H1 (cell line): ENCODE data around the gene CEACAM6. TPM values are rescaled to one million over a fixed set of nuclear protein-coding genes. Genes with fewer than 3 reads are reported as not detected.

Source experiments
- CTCF ChIA-PET: fragments of 300-600 bp; sonication (Branson Sonifier 250); formaldehyde crosslinking; loops from one replicate; lab custom pipeline; 2021; ENCODE audit not compliant: partially characterized antibody; lab: Charles Lee
- POLR2A ChIA-PET: fragments of 300-600 bp; sonication (Branson Sonifier 250); formaldehyde crosslinking; loops from one replicate; lab custom pipeline; 2021; ENCODE audit warnings: inconsistent platforms; ENCODE audit not compliant: partially characterized antibody; lab: Charles Lee
- DNase-seq, 2 experiments: peaks; one replicate each; pipeline versions ENCODE4 v3.0.0 to v3.0.0-alpha.2; 2010 to 2022; ENCODE audit warnings: low spot score in 2 of 2, low read depth in 1 of 2, mixed read lengths in 1 of 2
- FAIRE-seq: peaks from 2 replicates; lab custom pipeline; 2011; peaks lifted over from hg19 to GRCh38; lab: Jason Lieb, UNC
- H2AFZ ChIP-seq: 2 replicates; pipeline ENCODE4 v1.8.1; 2012; ENCODE audit warnings: low read length, inconsistent platforms
- H2AK5ac ChIP-seq: 2 replicates; pipeline ENCODE4 v1.6.1; 2013; ENCODE audit warnings: low read depth, low read length
- H2BK120ac ChIP-seq: replicated peaks from 2 replicates; pipeline ENCODE3; 2013; ENCODE audit warnings: low read depth, low read length, inconsistent platforms
- H2BK12ac ChIP-seq: 2 replicates; pipeline ENCODE4 v1.6.1; 2013; ENCODE audit warnings: low read depth, low read length
- H2BK15ac ChIP-seq: 2 replicates; pipeline ENCODE4 v1.6.1; 2013; ENCODE audit warnings: low read length
- H2BK20ac ChIP-seq: 2 replicates; pipeline ENCODE4 v1.6.1; 2013; ENCODE audit warnings: low read length
- H2BK5ac ChIP-seq: 2 replicates; pipeline ENCODE4 v1.6.1; 2013; ENCODE audit warnings: low read depth, low read length
- H3K14ac ChIP-seq: 2 replicates; pipeline ENCODE4 v1.6.1; 2013; ENCODE audit warnings: inconsistent platforms; ENCODE audit not compliant: insufficient read length
- H3K18ac ChIP-seq: 2 replicates; pipeline ENCODE4 v1.6.1; 2013; ENCODE audit warnings: low read length; ENCODE audit errors: extremely low read depth
- H3K23ac ChIP-seq: 2 replicates; pipeline ENCODE4 v1.6.1; 2013; ENCODE audit warnings: inconsistent platforms; ENCODE audit not compliant: insufficient read length
- H3K23me2 ChIP-seq: 2 replicates; pipeline ENCODE4 v1.6.1; 2013; ENCODE audit warnings: low read depth, low read length
- H3K27ac ChIP-seq: 2 replicates; pipeline ENCODE4 v1.6.1; 2011; ENCODE audit warnings: low read depth, low read length, inconsistent platforms
- H3K27me3 ChIP-seq, 4 experiments: replicated peaks in 1 of 4; 1 replicate in 1 of 4; 2 replicates in 3 of 4; pipeline versions ENCODE4 v1.6.1 to v1.8.1; 2011 to 2013; ENCODE audit warnings: low read length in 3 of 4, mild to moderate bottlenecking in 3 of 4, inconsistent platforms in 2 of 4, mixed read lengths in 2 of 4, moderate library complexity in 1 of 4; ENCODE audit not compliant: control insufficient read depth in 3 of 4, insufficient read depth in 3 of 4; ENCODE audit errors: extremely low read depth in 1 of 4
- H3K36me3 ChIP-seq, 4 experiments: 2 replicates each; pipeline versions ENCODE4 v1.6.1 to v1.8.1; 2011 to 2013; ENCODE audit warnings: mild to moderate bottlenecking in 4 of 4, low read length in 3 of 4, moderate library complexity in 2 of 4, control low read depth in 1 of 4, inconsistent platforms in 1 of 4; ENCODE audit not compliant: insufficient read depth in 4 of 4, control insufficient read depth in 2 of 4
- H3K4ac ChIP-seq: replicated peaks from 2 replicates; pipeline ENCODE3; 2013; ENCODE audit warnings: low read length, low read depth, mixed read lengths, inconsistent platforms; ENCODE audit not compliant: insufficient read length
- H3K4me1 ChIP-seq, 4 experiments: replicated peaks in 1 of 4; 1 replicate in 1 of 4; 2 replicates in 3 of 4; pipeline versions ENCODE4 v1.6.1 to v1.8.1; 2011 to 2013; ENCODE audit warnings: low read length in 3 of 4, inconsistent platforms in 2 of 4, mixed read lengths in 1 of 4; ENCODE audit not compliant: insufficient read depth in 4 of 4, control insufficient read depth in 3 of 4
- H3K4me2 ChIP-seq, 2 experiments: 2 replicates each; pipeline versions ENCODE4 v1.6.1 to v1.8.1; 2011 to 2013; ENCODE audit warnings: low read depth in 2 of 2, low read length in 2 of 2, control low read depth in 1 of 2, inconsistent platforms in 1 of 2, mild to moderate bottlenecking in 1 of 2; ENCODE audit not compliant: insufficient read depth in 1 of 2
- H3K4me3 ChIP-seq, 4 experiments: fragments of 200-600, 300-600 bp in 1 of 4; sonication (generic), shearing (Covaris generic), sonication (Bioruptor Twin) in 1 of 4; 2 replicates each; pipeline versions ENCODE4 v1.5.1 to v1.8.1; 2011 to 2016; ENCODE audit warnings: low read length in 4 of 4, low read depth in 3 of 4, control low read depth in 2 of 4, inconsistent platforms in 2 of 4, mild to moderate bottlenecking in 2 of 4, mixed read lengths in 1 of 4, moderate library complexity in 1 of 4; ENCODE audit not compliant: insufficient read depth in 2 of 4; ENCODE audit errors: extremely low read depth in 1 of 4
- H3K56ac ChIP-seq: replicated peaks from 2 replicates; pipeline ENCODE3; 2013; ENCODE audit warnings: low read depth, mild to moderate bottlenecking, mixed read lengths, low read length, inconsistent platforms; ENCODE audit not compliant: insufficient read length
- H3K79me1 ChIP-seq: 2 replicates; pipeline ENCODE4 v1.6.1; 2013; ENCODE audit warnings: low read depth, low read length, control low read depth
- H3K79me2 ChIP-seq, 2 experiments: 2 replicates each; pipeline versions ENCODE4 v1.6.1 to v1.8.1; 2012 to 2013; ENCODE audit warnings: low read length in 2 of 2, mild to moderate bottlenecking in 2 of 2, inconsistent platforms in 1 of 2; ENCODE audit not compliant: insufficient read depth in 2 of 2, control insufficient read depth in 1 of 2
- H3K9ac ChIP-seq, 4 experiments: replicated peaks in 1 of 4; 1 replicate in 1 of 4; 2 replicates in 3 of 4; pipeline versions ENCODE4 v1.6.1 to v1.8.1; 2011 to 2013; ENCODE audit warnings: low read depth in 3 of 4, low read length in 3 of 4, control low read depth in 2 of 4, mild to moderate bottlenecking in 2 of 4, moderate library complexity in 2 of 4, inconsistent platforms in 1 of 4; ENCODE audit errors: extremely low read depth in 1 of 4
- H3K9me3 ChIP-seq, 2 experiments: 2 replicates each; pipeline versions ENCODE4 v1.6.1 to v1.8.1; 2012 to 2013; ENCODE audit warnings: mild to moderate bottlenecking in 2 of 2, moderate library complexity in 2 of 2, control low read depth in 1 of 2, inconsistent platforms in 1 of 2, low read depth in 1 of 2, low read length in 1 of 2, mixed read lengths in 1 of 2; ENCODE audit not compliant: insufficient read depth in 2 of 2
- H4K20me1 ChIP-seq, 2 experiments: replicated peaks in 1 of 2; 2 replicates each; pipeline versions ENCODE3 to v1.8.1; 2011 to 2013; ENCODE audit warnings: inconsistent platforms in 2 of 2, low read length in 2 of 2, mild to moderate bottlenecking in 1 of 2; ENCODE audit not compliant: insufficient read depth in 2 of 2, control insufficient read depth in 1 of 2
- H4K5ac ChIP-seq: 2 replicates; pipeline ENCODE4 v1.6.1; 2013; ENCODE audit warnings: low read length, low read depth, mixed read lengths, inconsistent platforms; ENCODE audit not compliant: insufficient read length
- H4K8ac ChIP-seq: 2 replicates; pipeline ENCODE4 v1.8.0; 2013; ENCODE audit warnings: mild to moderate bottlenecking, moderate library complexity, low read length, inconsistent platforms; ENCODE audit not compliant: insufficient read depth; ENCODE audit errors: extremely low read depth
- H4K91ac ChIP-seq: replicated peaks from 2 replicates; pipeline ENCODE3; 2013; ENCODE audit warnings: low read length, mixed read lengths, inconsistent platforms; ENCODE audit not compliant: insufficient read length
- CBX8 ChIP-seq: fragments of 300-800, 300-1000 bp; sonication (generic); IDR thresholded peaks from 2 replicates; pipeline ENCODE4 v1.7.1; 2016; ENCODE audit warnings: low read depth, low read length, borderline replicate concordance
- CHD2 ChIP-seq: IDR thresholded peaks from 2 replicates; pipeline ENCODE4 v1.6.1; 2012; ENCODE audit warnings: low read length, improper control_type of control experiment
- EGR1 ChIP-seq: IDR thresholded peaks from 2 replicates; pipeline ENCODE4 v1.6.1; 2011; ENCODE audit warnings: low read depth, low read length, borderline replicate concordance
- POLR2AphosphoS5 ChIP-seq: IDR thresholded peaks from 2 replicates; pipeline ENCODE4 v1.6.1; 2011; ENCODE audit warnings: low read depth, low read length
- SIX5 ChIP-seq: IDR thresholded peaks from 2 replicates; pipeline ENCODE4 v1.6.1; 2011; ENCODE audit warnings: mild to moderate bottlenecking, low read depth, low read length
- WGBS, 2 experiments: shearing (Covaris generic) in 1 of 2; methylation state at CpG; one replicate each; pipeline versions ENCODE4 v1.1.6 to v1.1.7; 2013 to 2015; ENCODE audit warnings: low lambda C conversion rate in 2 of 2, mixed read lengths in 2 of 2, inconsistent platforms in 1 of 2, low coverage in 1 of 2, missing lambda C conversion rate in 1 of 2; ENCODE audit not compliant: insufficient replicate concordance in 2 of 2, insufficient coverage in 1 of 2, insufficient read length in 1 of 2; ENCODE audit errors: extremely low coverage in 1 of 2, missing lambda C conversion rate in 1 of 2; 5-methylcytosine and 5-hydroxymethylcytosine counted together
- polyA plus RNA-seq, 7 experiments: library from polyadenylated mRNA; depleted of rRNA in 3 of 7; stranded (reverse) in 5 of 7; unstranded in 2 of 7; fragments of >200 nt in 5 of 7; fragments of 200-250 nt in 2 of 7; gene quantifications; 1 replicate in 5 of 7; 2 replicates in 1 of 7; 4 replicates in 1 of 7; pipeline versions ENCODE4 v1.2.1 to v1.2.3, GENCODE V29; 2011 to 2013; ENCODE audit warnings: missing spikeins in 2 of 7, mixed read lengths in 2 of 7
- total RNA-seq: library from RNA; stranded (reverse); fragmentation: NEBNext Ultra II Directional; extraction: Animal tissue kit (Norgen Biotek cat#: 25700); gene quantifications from 2 replicates; pipeline ENCODE4 v1.2.1, GENCODE V29; 2021
- TF ChIP-seq, protein P1 (sequence below), 3 experiments: IDR thresholded peaks; 1 replicate in 2 of 3; 2 replicates in 1 of 3; pipeline versions ENCODE4 v1.5.1 to v1.6.1; 2011; ENCODE audit warnings: low read length in 3 of 3, mild to moderate bottlenecking in 3 of 3, inconsistent platforms in 2 of 3, low read depth in 1 of 3, moderate library complexity in 1 of 3; ENCODE audit not compliant: insufficient read depth in 1 of 3; ENCODE audit errors: control extremely low read depth in 1 of 3

The CEACAM6 gene
- total and polyA plus RNA-seq, 2 of the 8 experiments (the other 6 are each of a cell fraction or from before 2014, with no cell fraction given): not detected

DNA sequence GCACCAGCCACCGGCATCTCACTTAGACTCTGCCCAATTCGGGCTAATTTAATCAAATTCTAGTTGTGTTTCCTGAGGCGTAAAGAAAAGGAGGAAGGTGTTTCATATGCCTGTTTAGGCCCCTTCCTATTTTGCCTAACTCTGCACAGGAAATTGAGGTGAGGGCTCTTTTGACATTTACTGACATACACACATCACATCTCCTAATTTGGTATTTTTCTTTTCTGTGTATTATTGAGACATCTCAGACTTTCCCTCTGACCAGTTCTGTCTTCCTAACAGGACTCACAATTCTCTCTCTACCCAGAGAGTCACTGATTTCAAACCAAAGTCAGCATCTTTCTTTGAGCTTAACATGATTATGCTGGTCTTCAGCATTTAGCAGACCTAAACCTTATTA is 49.0 kb downstream of the CEACAM6 start:
- Histone ChIP-seq H4K8ac (no peak overlapping the region), H4K5ac (no peak overlapping the region), H3K4me1 (no peaks in the 10 kb centered on the region), H3K18ac (no peak overlapping the region), H4K20me1 (no peaks in the 10 kb centered on the region), H2BK120ac (no peak overlapping the region), H3K79me1 (no peaks in the 10 kb centered on the region), H3K4ac (no peak overlapping the region), H3K9me3 (peaks cover 62 to 68% of the 10 kb centered on the region in 2 experiments), H3K56ac (no peak overlapping the region), H3K14ac (no peak overlapping the region), H3K36me3 (no peaks in the 10 kb centered on the region), H2BK5ac (no peak overlapping the region), H4K91ac (no peak overlapping the region), H2AFZ (no peak overlapping the region), H2BK20ac (no peak overlapping the region), H2BK15ac (no peak overlapping the region), H3K27ac (no peak overlapping the region), H3K79me2 (no peaks in the 10 kb centered on the region), H3K4me2 (no peak overlapping the region), H3K23ac (no peak overlapping the region), H2BK12ac (no peak overlapping the region), H2AK5ac (no peak overlapping the region), H3K4me3 (no peak overlapping the region), H3K23me2 (no peaks in the 10 kb centered on the region), H3K9ac (no peak overlapping the region), H3K27me3 (no peaks in the 10 kb centered on the region)
- POLR2A ChIA-PET: no interaction called here
- no peak for FAIRE-seq
- WGBS, 2 experiments: 82% methylated on average over 3 of the region's 3 CpGs; no CpG with 5 or more reads in 1 of the 2 experiments
- no peak for TF ChIP-seq POLR2AphosphoS5
- TF ChIP-seq EGR1: no peak
- no peak for TF ChIP-seq CBX8
- TF ChIP-seq SIX5: no peak
- TF ChIP-seq, protein P1, sequence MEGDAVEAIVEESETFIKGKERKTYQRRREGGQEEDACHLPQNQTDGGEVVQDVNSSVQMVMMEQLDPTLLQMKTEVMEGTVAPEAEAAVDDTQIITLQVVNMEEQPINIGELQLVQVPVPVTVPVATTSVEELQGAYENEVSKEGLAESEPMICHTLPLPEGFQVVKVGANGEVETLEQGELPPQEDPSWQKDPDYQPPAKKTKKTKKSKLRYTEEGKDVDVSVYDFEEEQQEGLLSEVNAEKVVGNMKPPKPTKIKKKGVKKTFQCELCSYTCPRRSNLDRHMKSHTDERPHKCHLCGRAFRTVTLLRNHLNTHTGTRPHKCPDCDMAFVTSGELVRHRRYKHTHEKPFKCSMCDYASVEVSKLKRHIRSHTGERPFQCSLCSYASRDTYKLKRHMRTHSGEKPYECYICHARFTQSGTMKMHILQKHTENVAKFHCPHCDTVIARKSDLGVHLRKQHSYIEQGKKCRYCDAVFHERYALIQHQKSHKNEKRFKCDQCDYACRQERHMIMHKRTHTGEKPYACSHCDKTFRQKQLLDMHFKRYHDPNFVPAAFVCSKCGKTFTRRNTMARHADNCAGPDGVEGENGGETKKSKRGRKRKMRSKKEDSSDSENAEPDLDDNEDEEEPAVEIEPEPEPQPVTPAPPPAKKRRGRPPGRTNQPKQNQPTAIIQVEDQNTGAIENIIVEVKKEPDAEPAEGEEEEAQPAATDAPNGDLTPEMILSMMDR (IDR thresholded peaks at IDR 0.05; ENCODE audit: control extremely low read depth in 1 of 3, insufficient read depth in 1 of 3, low read depth in 1 of 3, low read length in 3 of 3): no peak
- TF ChIP-seq CHD2: no peak
- CTCF ChIA-PET: no interaction called here
- DNase-seq: no peak
